Stimulated activated effector memory CD8-positive, alpha-beta T cell treated with anti-CD3 and anti-CD28 coated beads, Interleukin-12 subunit alpha, Interleukin-12 subunit beta, amount 100 ng/mL, for 72 hours (primary cell): Measurements from ENCODE around the gene CCDC28A.

ENCODE experiments used
- ATAC-seq: fragments of 150-1000 bp; cut with Tn5 transposase; 2 replicates; pipeline ENCODE4 v1.10.0; 2021
- DNase-seq, 2 donors: peaks; one replicate each; pipeline ENCODE4 v3.0.0; 2021 to 2022; ENCODE audit warnings: low spot score in 2 of 2
- H3K27ac Mint-ChIP-seq: one replicate; pipeline ENCODE4 v1.8.0; 2022; ENCODE audit warnings: mild to moderate bottlenecking, mixed read lengths
- H3K36me3 Mint-ChIP-seq: one replicate; pipeline ENCODE4 v1.8.0; 2022; ENCODE audit warnings: mild to moderate bottlenecking, mixed read lengths
- H3K4me1 Mint-ChIP-seq: one replicate; pipeline ENCODE4 v1.8.0; 2022; ENCODE audit warnings: mixed read lengths
- H3K4me3 Mint-ChIP-seq: one replicate; pipeline ENCODE4 v1.8.0; 2022; ENCODE audit warnings: mild to moderate bottlenecking, mixed read lengths
- H3K9me3 Mint-ChIP-seq: one replicate; pipeline ENCODE4 v1.8.0; 2022; ENCODE audit warnings: mixed read lengths

Gene CCDC28A

GRCh38 chr6:138811866-138812265 is 38.3 kb downstream of the CCDC28A start:
- no peak overlapping the region for H3K27ac Mint-ChIP-seq
- no peaks in the 10 kb centered on the region for H3K4me1 Mint-ChIP-seq
- no peak overlapping the region for H3K4me3 Mint-ChIP-seq
- no peaks in the 10 kb centered on the region for H3K36me3 Mint-ChIP-seq
- ATAC-seq (no peak), DNase-seq (no peak)
- no peaks in the 10 kb centered on the region for H3K9me3 Mint-ChIP-seq

GRCh38 chr6:138814179-138814834 is 40.7 kb downstream of the CCDC28A start:
- no peaks in the 10 kb centered on the region for H3K9me3 Mint-ChIP-seq
- ATAC-seq (no peak), DNase-seq (no peak)
- H3K4me1 Mint-ChIP-seq: peaks cover 18% of the 10 kb centered on the region
- H3K27ac Mint-ChIP-seq: no peak overlapping the region
- H3K4me3 Mint-ChIP-seq: no peak overlapping the region
- H3K36me3 Mint-ChIP-seq: peaks cover 11% of the 10 kb centered on the region

GRCh38 chr6:138815221-138815620 is 41.7 kb downstream of the CCDC28A start:
- ATAC-seq (no peak), DNase-seq (no peak)
- H3K27ac Mint-ChIP-seq: no peak overlapping the region
- peaks cover 21% of the 10 kb centered on the region for H3K4me1 Mint-ChIP-seq
- no peaks in the 10 kb centered on the region for H3K9me3 Mint-ChIP-seq
- peaks cover 11% of the 10 kb centered on the region for H3K36me3 Mint-ChIP-seq
- H3K4me3 Mint-ChIP-seq: no peak overlapping the region

- DNase-seq: no peak
- ATAC-seq: peak; percentile 66
- H3K27ac Mint-ChIP-seq: no peak overlapping the region
- H3K36me3 Mint-ChIP-seq: peaks cover 11% of the 10 kb centered on the region
- no peak overlapping the region for H3K4me3 Mint-ChIP-seq
- H3K9me3 Mint-ChIP-seq: no peaks in the 10 kb centered on the region
- H3K4me1 Mint-ChIP-seq: peaks cover 21% of the 10 kb centered on the region
Observed at GRCh38 chr6:138815797-138816528, 42.4 kb downstream of the CCDC28A start.

- Mint-ChIP-seq H3K4me1 (peaks cover 21% of the 10 kb centered on the region), H3K4me3 (peak overlapping the region; percentile 31), H3K36me3 (peaks cover 11% of the 10 kb centered on the region), H3K9me3 (no peaks in the 10 kb centered on the region), H3K27ac (peak overlapping the region; percentile 87)
- ATAC-seq (peak; percentile 88), DNase-seq (peak in 1 of 2 donors; percentile 55)
Observed at GRCh38 chr6:138817799-138818198, 44.2 kb downstream of the CCDC28A start.

- peak overlapping the region; percentile 31 for H3K4me3 Mint-ChIP-seq
- ATAC-seq: peak; percentile 71
- H3K27ac Mint-ChIP-seq: peak overlapping the region; percentile 87
Observed at GRCh38 chr6:138818496-138819194, 45.1 kb downstream of the CCDC28A start.

GRCh38 chr6:138821519-138821918 is 48.0 kb downstream of the CCDC28A start:
- peaks cover 11% of the 10 kb centered on the region for H3K36me3 Mint-ChIP-seq

More at GRCh38 chr6:138818496-138819194, 45.1 kb downstream of the CCDC28A start:
- Mint-ChIP-seq H3K36me3 (peaks cover 11% of the 10 kb centered on the region), H3K4me1 (peaks cover 21% of the 10 kb centered on the region), H3K9me3 (no peaks in the 10 kb centered on the region)
- DNase-seq: no peak

GRCh38 chr6:138824482-138825144 is 51.0 kb downstream of the CCDC28A start:
- Mint-ChIP-seq H3K9me3 (no peaks in the 10 kb centered on the region), H3K4me3 (no peak overlapping the region), H3K36me3 (no peaks in the 10 kb centered on the region), H3K4me1 (peaks cover 5% of the 10 kb centered on the region), H3K27ac (no peak overlapping the region)
- ATAC-seq (peak; percentile 83), DNase-seq (no peak)

More at GRCh38 chr6:138821519-138821918, 48.0 kb downstream of the CCDC28A start:
- no peak for ATAC-seq
- DNase-seq: no peak
- no peak overlapping the region for H3K27ac Mint-ChIP-seq
- peaks cover 26% of the 10 kb centered on the region for H3K4me1 Mint-ChIP-seq
- H3K4me3 Mint-ChIP-seq: no peak overlapping the region
- no peaks in the 10 kb centered on the region for H3K9me3 Mint-ChIP-seq

- no peaks in the 10 kb centered on the region for H3K36me3 Mint-ChIP-seq
- H3K9me3 Mint-ChIP-seq: no peaks in the 10 kb centered on the region
- no peak overlapping the region for H3K4me3 Mint-ChIP-seq
- no peaks in the 10 kb centered on the region for H3K4me1 Mint-ChIP-seq
- DNase-seq (no peak), ATAC-seq (no peak)
- H3K27ac Mint-ChIP-seq: no peak overlapping the region
Observed at GRCh38 chr6:138830248-138830647, 56.7 kb downstream of the CCDC28A start.

GRCh38 chr6:138832182-138832581 is 58.6 kb downstream of the CCDC28A start:
- Mint-ChIP-seq H3K27ac (no peak overlapping the region), H3K4me3 (no peak overlapping the region), H3K36me3 (no peaks in the 10 kb centered on the region), H3K9me3 (no peaks in the 10 kb centered on the region), H3K4me1 (no peaks in the 10 kb centered on the region)
- ATAC-seq (no peak), DNase-seq (no peak)

- ATAC-seq (no peak), DNase-seq (no peak)
- Mint-ChIP-seq H3K4me1 (no peaks in the 10 kb centered on the region), H3K27ac (no peak overlapping the region), H3K9me3 (no peaks in the 10 kb centered on the region), H3K4me3 (no peak overlapping the region), H3K36me3 (no peaks in the 10 kb centered on the region)
Observed at GRCh38 chr6:138833816-138834539, 60.4 kb downstream of the CCDC28A start.

GRCh38 chr6:138837246-138837645 is 63.7 kb downstream of the CCDC28A start:
- Mint-ChIP-seq H3K36me3 (no peaks in the 10 kb centered on the region), H3K9me3 (no peaks in the 10 kb centered on the region), H3K27ac (no peak overlapping the region), H3K4me3 (no peak overlapping the region), H3K4me1 (no peaks in the 10 kb centered on the region)
- ATAC-seq (no peak), DNase-seq (no peak)
